GM12878 (cell line): ENCODE results near the gene PPP1CC. TPM values are rescaled to one million over a fixed set of nuclear protein-coding genes. Genes with fewer than 3 reads are reported as not detected.

Source experiments
- ATAC-seq: fragments of 200-7000 bp; cut with Tn5 transposase; 3 replicates; pipeline ENCODE4 v1.9.1; 2020; ENCODE audit warnings: mild to moderate bottlenecking, moderate library complexity
- BruUV-seq: library from RNA; stranded (reverse); fragments of 400-500 nt; replicated peaks from 2 replicates; lab custom pipeline; 2021; lab: Mats Ljungman, UMichigan
- CTCF ChIA-PET: fragments of 300-600 bp; sonication (Branson Sonifier 250); formaldehyde crosslinking; extraction: SDS; loops from one replicate; lab custom pipeline; 2021; ENCODE audit warnings: inconsistent platforms; lab: Yijun Ruan, JAX
- POLR2A ChIA-PET: fragments of 350-600 bp; formaldehyde crosslinking; extraction: SDS; loops from one replicate; lab custom pipeline; 2021; ENCODE audit warnings: inconsistent platforms; lab: Charles Lee
- RAD21 ChIA-PET: fragments of 300-600 bp; sonication (Branson Sonifier 250); formaldehyde crosslinking; loops from one replicate; lab custom pipeline; 2023; ENCODE audit warnings: antibody characterized with exemption; ENCODE audit not compliant: unreplicated experiment; lab: Charles Lee
- SMC1A ChIA-PET: fragments of 300-600 bp; sonication (Branson Sonifier 250); formaldehyde crosslinking; loops from one replicate; lab custom pipeline; 2023; ENCODE audit not compliant: unreplicated experiment, uncharacterized antibody; lab: Charles Lee
- DNase-seq: peaks from one replicate; pipeline ENCODE4 v3.0.0-alpha.2; 2011; ENCODE audit warnings: low read depth, low spot score
- FAIRE-seq: peaks from 3 replicates; lab custom pipeline; 2011; peaks lifted over from hg19 to GRCh38; lab: Jason Lieb, UNC
- H2AFZ ChIP-seq: 2 replicates; pipeline ENCODE4 v1.6.0; 2011; ENCODE audit warnings: low read depth, low read length, control low read depth; ENCODE audit not compliant: control insufficient read depth
- H3K27ac ChIP-seq: 2 replicates; pipeline ENCODE4 v1.5.1; 2011; ENCODE audit warnings: control low read depth; ENCODE audit not compliant: control insufficient read depth, insufficient read depth
- H3K27me3 ChIP-seq, 2 experiments: replicated peaks in 1 of 2; 2 replicates each; pipeline versions ENCODE4 v1.6.0 to v1.6.1; 2011; ENCODE audit warnings: low read length in 1 of 2; ENCODE audit not compliant: control insufficient read depth in 2 of 2, insufficient read depth in 2 of 2
- H3K36me3 ChIP-seq, 2 experiments: 2 replicates each; pipeline ENCODE4 v1.5.1; 2011; ENCODE audit warnings: low read length in 1 of 2; ENCODE audit not compliant: control insufficient read depth in 2 of 2, insufficient read depth in 2 of 2
- H3K4me1 ChIP-seq: 2 replicates; pipeline ENCODE4 v1.6.1; 2011; ENCODE audit warnings: mild to moderate bottlenecking, low read length, moderate library complexity, mixed read lengths; ENCODE audit not compliant: control insufficient read depth, insufficient read depth
- H3K4me2 ChIP-seq: 2 replicates; pipeline ENCODE4 v1.6.0; 2011; ENCODE audit warnings: control low read depth; ENCODE audit not compliant: control insufficient read depth, insufficient read depth
- H3K4me3 ChIP-seq: fragments of 200-600 bp; sonication (generic); 2 replicates; pipeline ENCODE4 v1.5.1; 2016
- H3K79me2 ChIP-seq: 2 replicates; pipeline ENCODE4 v1.6.0; 2011; ENCODE audit warnings: low read length; ENCODE audit not compliant: control insufficient read depth, insufficient read depth
- H3K9ac ChIP-seq: 2 replicates; pipeline ENCODE4 v1.8.0; 2011; ENCODE audit warnings: low read length, control low read depth, mixed read lengths; ENCODE audit not compliant: control insufficient read depth, insufficient read depth
- H3K9me3 ChIP-seq: replicated peaks from 3 replicates; pipeline ENCODE4 v1.5.1; 2011; ENCODE audit warnings: mild to moderate bottlenecking, low read length; ENCODE audit not compliant: control insufficient read depth, insufficient read depth
- H4K20me1 ChIP-seq: 2 replicates; pipeline ENCODE4 v1.6.0; 2011; ENCODE audit not compliant: control insufficient read depth, insufficient read depth
- CBFB ChIP-seq: IDR thresholded peaks from 2 replicates; pipeline ENCODE4 v1.6.1; 2016; ENCODE audit warnings: antibody characterized with exemption, low read depth
- HCFC1 ChIP-seq: fragments of 150-350 bp; IDR thresholded peaks from 2 replicates; pipeline ENCODE4 v1.6.1; 2014; ENCODE audit warnings: low read length
- JUND ChIP-seq: IDR thresholded peaks from 2 replicates; pipeline ENCODE4 v1.6.1; 2012; ENCODE audit warnings: low read depth, mild to moderate bottlenecking, low read length, improper control_type of control experiment, moderate library complexity
- PAX5 ChIP-seq: IDR thresholded peaks from 2 replicates; pipeline ENCODE4 v1.6.1; 2011; ENCODE audit warnings: low read depth, low read length, borderline replicate concordance
- PAX8 ChIP-seq: fragments of 450-650 bp; IDR thresholded peaks from 2 replicates; pipeline ENCODE4 v1.6.1; 2017; ENCODE audit warnings: mild to moderate bottlenecking, moderate library complexity
- PML ChIP-seq: IDR thresholded peaks from 2 replicates; pipeline ENCODE4 v1.6.1; 2012; ENCODE audit warnings: low read length, inconsistent platforms
- RAD51 ChIP-seq: fragments of 450-650 bp; IDR thresholded peaks from 2 replicates; pipeline ENCODE4 v1.6.1; 2016; ENCODE audit warnings: moderate library complexity, mild to moderate bottlenecking, inconsistent platforms
- SIN3A ChIP-seq: IDR thresholded peaks from 2 replicates; pipeline ENCODE4 v1.6.1; 2012; ENCODE audit warnings: low read depth, low read length, improper control_type of control experiment
- SMAD5 ChIP-seq: IDR thresholded peaks from 2 replicates; pipeline ENCODE4 v1.6.1; 2016; ENCODE audit warnings: antibody characterized with exemption, low read depth
- WGBS: methylation state at CpG from one replicate; pipeline ENCODE4 v1.1.6; 2016; ENCODE audit warnings: low lambda C conversion rate; ENCODE audit not compliant: insufficient replicate concordance, insufficient coverage; ENCODE audit errors: missing lambda C conversion rate; 5-methylcytosine and 5-hydroxymethylcytosine counted together
- in situ Hi-C: fragments of 300-500 bp; cut with MboI; formaldehyde crosslinking; loops from 9 replicates; pipeline ENCODE4 v1.14.3; 2018; ENCODE audit warnings: mixed read lengths
- intact Hi-C: fragments of 100-400 bp; cut with micrococcal nuclease; formaldehyde crosslinking; loops from one replicate; pipeline ENCODE4 v1.14.2; 2022; ENCODE audit not compliant: unreplicated experiment
- polyA plus RNA-seq, 11 experiments: library from polyadenylated mRNA; depleted of rRNA in 4 of 11; unstranded in 6 of 11; stranded (reverse) in 5 of 11; fragments of >200 nt; fragmentation: Nextera tagmentation in 4 of 11; fragmentation: Illumina TruSeq in 1 of 11; extraction: Ambion mirVana in 4 of 11; extraction: Trizol in 1 of 11; gene quantifications; 1 replicate in 1 of 11; 2 replicates in 10 of 11; pipeline versions ENCODE4 v1.2.1 to v1.2.3, GENCODE V29; 2011 to 2016; ENCODE audit warnings: inconsistent platforms in 2 of 11, missing spikeins in 2 of 11, low read depth in 1 of 11
- total RNA-seq, 4 experiments: library from RNA; depleted of rRNA in 3 of 4; stranded (reverse); fragments of >200 nt in 3 of 4; fragmentation: Illumina TruSeq in 1 of 4; extraction: Trizol in 1 of 4; gene quantifications; 2 replicates each; pipeline versions ENCODE4 v1.2.1 to v1.2.3, GENCODE V29; 2013 to 2021
- TF ChIP-seq, protein P1 (sequence below): IDR thresholded peaks from 2 replicates; pipeline ENCODE4 v1.6.1; 2011; ENCODE audit warnings: low read depth, mild to moderate bottlenecking, low read length, moderate library complexity, borderline replicate concordance; ENCODE audit errors: extremely low read depth
- TF ChIP-seq, protein P2 (sequence below), 3 experiments: IDR thresholded peaks in 2 of 3; conservative IDR thresholded peaks in 1 of 3; 2 replicates each; pipeline ENCODE4 v1.5.1; 2011; ENCODE audit warnings: low read depth in 3 of 3, low read length in 3 of 3, mild to moderate bottlenecking in 3 of 3, control low read depth in 2 of 3, moderate library complexity in 2 of 3, inconsistent platforms in 1 of 3, mixed read lengths in 1 of 3; ENCODE audit not compliant: control insufficient read depth in 2 of 3, insufficient read depth in 1 of 3; ENCODE audit errors: extremely low read depth in 1 of 3

The PPP1CC gene
- total and polyA plus RNA-seq, 10 of the 15 experiments (the other 5 are each of a cell fraction or from before 2014, with no cell fraction given), result 64.4 to 279 (median 157) TPM

DNA sequence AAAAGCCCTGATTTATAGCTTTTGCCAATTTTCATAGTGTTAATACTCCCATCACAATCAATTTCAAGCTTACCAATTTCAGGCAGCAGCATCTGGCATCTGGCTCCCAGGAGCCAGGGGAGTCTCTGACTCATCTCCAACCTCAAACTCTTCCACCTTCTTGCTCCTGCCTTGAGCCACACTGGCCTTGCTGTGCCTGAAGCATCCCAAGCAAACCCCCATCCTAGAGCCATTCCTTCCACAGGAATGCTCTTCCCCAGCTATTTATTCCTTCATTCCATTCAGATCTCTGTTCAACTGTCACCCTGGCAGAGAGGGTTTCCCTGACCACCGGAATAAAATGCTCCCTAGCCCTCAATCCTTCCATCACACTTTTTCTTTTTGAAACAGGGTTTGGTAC lies 13.9 kb upstream of the PPP1CC start (continued):
- TF ChIP-seq PAX8 (no peak), PML (no peak), RAD51 (no peak), SIN3A (no peak), SMAD5 (no peak), PAX5 (no peak), JUND (no peak), HCFC1 (no peak)
- TF ChIP-seq, protein P1, sequence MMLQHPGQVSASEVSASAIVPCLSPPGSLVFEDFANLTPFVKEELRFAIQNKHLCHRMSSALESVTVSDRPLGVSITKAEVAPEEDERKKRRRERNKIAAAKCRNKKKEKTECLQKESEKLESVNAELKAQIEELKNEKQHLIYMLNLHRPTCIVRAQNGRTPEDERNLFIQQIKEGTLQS, result no peak
- TF ChIP-seq, protein P2, sequence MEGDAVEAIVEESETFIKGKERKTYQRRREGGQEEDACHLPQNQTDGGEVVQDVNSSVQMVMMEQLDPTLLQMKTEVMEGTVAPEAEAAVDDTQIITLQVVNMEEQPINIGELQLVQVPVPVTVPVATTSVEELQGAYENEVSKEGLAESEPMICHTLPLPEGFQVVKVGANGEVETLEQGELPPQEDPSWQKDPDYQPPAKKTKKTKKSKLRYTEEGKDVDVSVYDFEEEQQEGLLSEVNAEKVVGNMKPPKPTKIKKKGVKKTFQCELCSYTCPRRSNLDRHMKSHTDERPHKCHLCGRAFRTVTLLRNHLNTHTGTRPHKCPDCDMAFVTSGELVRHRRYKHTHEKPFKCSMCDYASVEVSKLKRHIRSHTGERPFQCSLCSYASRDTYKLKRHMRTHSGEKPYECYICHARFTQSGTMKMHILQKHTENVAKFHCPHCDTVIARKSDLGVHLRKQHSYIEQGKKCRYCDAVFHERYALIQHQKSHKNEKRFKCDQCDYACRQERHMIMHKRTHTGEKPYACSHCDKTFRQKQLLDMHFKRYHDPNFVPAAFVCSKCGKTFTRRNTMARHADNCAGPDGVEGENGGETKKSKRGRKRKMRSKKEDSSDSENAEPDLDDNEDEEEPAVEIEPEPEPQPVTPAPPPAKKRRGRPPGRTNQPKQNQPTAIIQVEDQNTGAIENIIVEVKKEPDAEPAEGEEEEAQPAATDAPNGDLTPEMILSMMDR (IDR thresholded peaks at IDR 0.05 in 2 of 3, conservative IDR thresholded peaks at IDR 0.05 in 1 of 3; ENCODE audit: control insufficient read depth in 2 of 3, extremely low read depth in 1 of 3, insufficient read depth in 1 of 3, low read depth in 3 of 3, low read length in 3 of 3), result no peak

DNA sequence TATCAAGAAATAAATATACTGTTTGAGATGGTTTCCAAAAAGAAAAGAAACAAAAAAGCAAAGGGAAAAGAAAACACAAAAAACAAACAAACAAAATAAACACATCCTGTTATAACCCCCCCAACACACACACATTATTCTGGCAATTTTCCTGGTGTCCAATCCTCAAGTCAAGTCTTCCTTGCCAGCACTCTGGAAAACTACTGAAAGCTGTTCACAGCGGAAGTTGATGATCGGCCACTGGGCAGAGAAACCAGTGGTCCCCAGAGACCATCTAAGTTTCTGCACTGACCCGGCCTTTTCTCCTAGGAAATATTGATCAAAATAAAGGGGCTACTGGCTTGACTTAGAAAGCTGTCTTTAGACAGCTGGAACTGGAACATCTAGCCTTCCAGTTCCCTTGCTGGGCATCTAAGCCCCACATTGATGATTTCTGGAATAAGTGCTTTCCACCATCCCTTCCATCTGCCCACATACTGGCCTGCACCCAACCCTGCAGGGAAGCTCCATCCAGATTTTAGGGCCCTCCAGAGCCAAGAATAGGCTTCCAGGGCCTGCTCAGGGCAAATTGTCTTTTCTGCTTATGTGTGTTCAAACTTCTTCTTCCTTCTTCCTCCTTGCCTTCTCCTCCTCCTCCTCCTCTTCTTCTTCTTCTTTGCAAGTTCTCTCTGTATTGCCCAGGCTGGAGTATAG lies 11.6 kb upstream of the PPP1CC start:
- intact Hi-C loops, result no loop called here
- no peak overlapping the region for H2AFZ ChIP-seq
- H3K27ac ChIP-seq, result no peak overlapping the region
- in situ Hi-C loops, result no loop called here
- DNase-seq (no peak), FAIRE-seq (no peak), ATAC-seq (no peak)
- no peaks in the 10 kb centered on the region for H4K20me1 ChIP-seq
- no TSS peak for BruUV-seq
- H3K36me3 ChIP-seq, result no peaks in the 10 kb centered on the region
- no peaks in the 10 kb centered on the region; a peak in 1 of 4 replicates for H3K27me3 ChIP-seq
- no peak overlapping the region for H3K4me3 ChIP-seq
- POLR2A ChIA-PET, result interaction anchor here (0.6 kb wide), 1 partner anchor 20 kb away, joined by 3 read pairs; no protein-coding TSS in a partner anchor
- no peak overlapping the region for H3K9ac ChIP-seq
- no peak for TF ChIP-seq CBFB
- H3K79me2 ChIP-seq, result no peaks in the 10 kb centered on the region
- SMC1A ChIA-PET, result no interaction called here
- 92% methylated on average over 3 of the region's 3 CpGs for WGBS
- no peak overlapping the region for H3K4me2 ChIP-seq
- CTCF ChIA-PET, result no interaction called here
- no peaks in the 10 kb centered on the region for H3K9me3 ChIP-seq
- RAD21 ChIA-PET, result no interaction called here
- H3K4me1 ChIP-seq, result no peaks in the 10 kb centered on the region
